GM10248 (cell line): ENCODE data around the gene HTT.

Source experiments
- CTCF ChIA-PET: fragments of 300-600 bp; sonication (Branson Sonifier 250); formaldehyde crosslinking; extraction: SDS; loops from one replicate; lab custom pipeline; 2021; ENCODE audit warnings: antibody characterized with exemption; lab: Yijun Ruan, JAX
- POLR2A ChIA-PET: fragments of 350-650 bp; sonication (Branson Sonifier 250); formaldehyde crosslinking; extraction: SDS; loops from one replicate; lab custom pipeline; 2020; ENCODE audit warnings: antibody characterized with exemption; lab: Yijun Ruan, JAX
- DNase-seq: peaks from one replicate; pipeline ENCODE4 v3.0.0; 2012; ENCODE audit errors: extremely low spot score
- CTCF ChIP-seq: IDR thresholded peaks from 2 replicates; pipeline ENCODE4 v1.5.1; 2012; ENCODE audit warnings: mild to moderate bottlenecking, low read depth; ENCODE audit errors: extremely low read depth, missing control alignments, control extremely low read depth

HTT gene

GRCh38 chr4:3198906-3199305 lies 124.4 kb downstream of the HTT start:
- TF ChIP-seq CTCF, result no peak
- CTCF ChIA-PET, result interaction anchor here (0.9 kb wide), 1 partner anchor 9 kb away, joined by 3 read pairs; no protein-coding TSS in a partner anchor
- POLR2A ChIA-PET, result no interaction called here
- DNase-seq, result no peak

- POLR2A ChIA-PET, result no interaction called here
Observed at GRCh38 chr4:3199653-3200422, 125.4 kb downstream of the HTT start.

GRCh38 chr4:3200423-3201090 lies 126.1 kb downstream of the HTT start:
- ChIA-PET CTCF (interaction anchor here (1.0 to 1.6 kb wide), 3 partner anchors 10 to 14 kb away, joined by 3 to 4 read pairs (median 4); no protein-coding TSS in a partner anchor), POLR2A (no interaction called here)
- TF ChIP-seq CTCF, result no peak
- DNase-seq, result no peak

More at GRCh38 chr4:3199653-3200422, 125.4 kb downstream of the HTT start:
- no peak for TF ChIP-seq CTCF
- CTCF ChIA-PET, result interaction anchor here (0.9 to 1.6 kb wide), 3 partner anchors 10 to 15 kb away, joined by 3 to 4 read pairs (median 3); no protein-coding TSS in a partner anchor
- DNase-seq, result no peak

- ChIA-PET CTCF (interaction anchor here (1.0 to 2.5 kb wide), 4 partner anchors 10 to 72 kb away, joined by 3 to 9 read pairs (median 4); no protein-coding TSS in a partner anchor), POLR2A (no interaction called here)
- DNase-seq, result peak; percentile 61
- TF ChIP-seq CTCF, result no peak
Observed at GRCh38 chr4:3201718-3202702, 127.5 kb downstream of the HTT start.

- POLR2A ChIA-PET, result no interaction called here
- CTCF ChIA-PET, result interaction anchor here (0.7 to 2.5 kb wide), 3 partner anchors 8 to 10 kb away, joined by 3 to 9 read pairs (median 3); no protein-coding TSS in a partner anchor
- DNase-seq, result peak; percentile 48
- no peak for TF ChIP-seq CTCF
Observed at GRCh38 chr4:3202836-3203820, 128.6 kb downstream of the HTT start.
